Prostate gland (tissue), 2 donors: ENCODE measurements around the gene THSD4.

ENCODE experiments used
- CTCF ChIP-seq, 4 experiments: fragments of 200-600 bp in 2 of 4; fragments of 450-650 bp in 2 of 4; sonication (generic) in 2 of 4; IDR thresholded peaks; 1 replicate in 3 of 4; 2 replicates in 1 of 4; pipeline ENCODE4 v1.5.1; 2016 to 2019; ENCODE audit warnings: antibody characterized with exemption in 4 of 4, mild to moderate bottlenecking in 2 of 4, moderate library complexity in 2 of 4
- POLR2A ChIP-seq: fragments of 450-650 bp; IDR thresholded peaks from one replicate; pipeline ENCODE4 v1.6.1; 2016; ENCODE audit warnings: antibody characterized with exemption, mild to moderate bottlenecking

GRCh38 chr15:71646767-71647486 is 531.7 kb downstream of the THSD4 start:
- TF ChIP-seq CTCF (IDR thresholded peaks at IDR 0.05) = no peak
- TF ChIP-seq POLR2A = no peak
